WTC11 (cell line): Measurements from ENCODE around the gene GNS. TPM values are rescaled to one million over a fixed set of nuclear protein-coding genes. Genes with fewer than 3 reads are reported as not detected.

ENCODE experiments used
- ATAC-seq: fragments of 200-7000 bp; cut with Tn5 transposase; 2 replicates; pipeline ENCODE4 v1.10.0; 2021; ENCODE audit warnings: mild to moderate bottlenecking, moderate library complexity
- CTCF ChIA-PET: fragments of 300-600 bp; sonication (Branson Sonifier 250); formaldehyde crosslinking; loops from one replicate; lab custom pipeline; 2021; ENCODE audit warnings: antibody characterized with exemption; lab: Charles Lee
- POLR2A ChIA-PET: fragments of 350-600 bp; sonication (Branson Sonifier 250); formaldehyde crosslinking; loops from one replicate; lab custom pipeline; 2021; ENCODE audit warnings: antibody characterized with exemption; lab: Charles Lee
- DNase-seq: peaks from one replicate; pipeline ENCODE4 v3.0.0; 2021; ENCODE audit warnings: low spot score
- H3K27ac Mint-ChIP-seq: 2 replicates; pipeline ENCODE4 v1.8.0; 2021; ENCODE audit warnings: mixed read lengths
- H3K27me3 Mint-ChIP-seq: 2 replicates; pipeline ENCODE4 v1.8.0; 2021; ENCODE audit warnings: low read depth, mild to moderate bottlenecking, moderate library complexity, mixed read lengths
- H3K36me3 Mint-ChIP-seq: 2 replicates; pipeline ENCODE4 v1.8.0; 2021; ENCODE audit warnings: mixed read lengths
- H3K4me1 Mint-ChIP-seq: 2 replicates; pipeline ENCODE4 v1.8.0; 2022; ENCODE audit warnings: mixed read lengths
- H3K4me3 Mint-ChIP-seq: 2 replicates; pipeline ENCODE4 v1.8.0; 2021; ENCODE audit warnings: mild to moderate bottlenecking, moderate library complexity, mixed read lengths
- H3K9me3 Mint-ChIP-seq: 2 replicates; pipeline ENCODE4 v1.8.0; 2021; ENCODE audit warnings: mixed read lengths
- EMX1 ChIP-seq: fragments of 250-450 bp; sonication (Bioruptor Pico); IDR thresholded peaks from 2 replicates; pipeline ENCODE4 v1.8.0; 2021; ENCODE audit warnings: mild to moderate bottlenecking
- ETV6 ChIP-seq: sonication (generic); formaldehyde crosslinking; IDR thresholded peaks from 2 replicates; pipeline ENCODE4 v1.8.1; 2022; ENCODE audit warnings: mild to moderate bottlenecking, missing genetic modification reagents
- GABPB1 ChIP-seq: sonication (generic); formaldehyde crosslinking; IDR thresholded peaks from 2 replicates; pipeline ENCODE4 v1.8.1; 2023; ENCODE audit warnings: mild to moderate bottlenecking, missing genetic modification reagents
- GRHL2 ChIP-seq: fragments of 250-450 bp; sonication (Bioruptor Pico); IDR thresholded peaks from 2 replicates; pipeline ENCODE4 v1.8.0; 2022; ENCODE audit warnings: mild to moderate bottlenecking, moderate library complexity; ENCODE audit not compliant: insufficient replicate concordance, severe bottlenecking
- IRF2 ChIP-seq: sonication (generic); formaldehyde crosslinking; IDR thresholded peaks from 2 replicates; pipeline ENCODE4 v1.8.0; 2022; ENCODE audit warnings: low read depth, missing genetic modification reagents, borderline replicate concordance
- MXD4 ChIP-seq: fragments of 250-450 bp; sonication (Bioruptor Pico); IDR thresholded peaks from 2 replicates; pipeline ENCODE4 v1.8.0; 2021; ENCODE audit warnings: mild to moderate bottlenecking, moderate library complexity, borderline replicate concordance
- OVOL2 ChIP-seq: fragments of 250-450 bp; sonication (Bioruptor Pico); IDR thresholded peaks from 2 replicates; pipeline ENCODE4 v1.9.0; 2021; ENCODE audit warnings: mild to moderate bottlenecking, borderline replicate concordance
- SMAD4 ChIP-seq: sonication (generic); formaldehyde crosslinking; IDR thresholded peaks from 2 replicates; pipeline ENCODE4 v1.8.0; 2022; ENCODE audit warnings: mild to moderate bottlenecking, missing genetic modification reagents
- TEAD1 ChIP-seq: sonication (generic); formaldehyde crosslinking; IDR thresholded peaks from 2 replicates; pipeline ENCODE4 v1.8.0; 2022; ENCODE audit warnings: mild to moderate bottlenecking, missing genetic modification reagents
- ZNF232 ChIP-seq: sonication (generic); formaldehyde crosslinking; IDR thresholded peaks from 2 replicates; pipeline ENCODE4 v1.8.0; 2022; ENCODE audit warnings: mild to moderate bottlenecking, missing genetic modification reagents
- ZNF263 ChIP-seq: sonication (generic); formaldehyde crosslinking; IDR thresholded peaks from 2 replicates; pipeline ENCODE4 v1.8.1; 2022; ENCODE audit warnings: low read depth, mild to moderate bottlenecking, moderate library complexity, missing genetic modification reagents
- ZNF396 ChIP-seq: fragments of 250-450 bp; sonication (Bioruptor Pico); IDR thresholded peaks from 2 replicates; pipeline ENCODE4 v1.8.0; 2021; ENCODE audit warnings: mild to moderate bottlenecking, moderate library complexity, borderline replicate concordance
- total RNA-seq: library from RNA; stranded (reverse); gene quantifications from 3 replicates; pipeline ENCODE4 v1.2.3, GENCODE V29; 2021
- TF ChIP-seq, protein P1 (sequence below): sonication (generic); formaldehyde crosslinking; IDR thresholded peaks from 2 replicates; pipeline ENCODE4 v1.8.1; 2022; ENCODE audit warnings: mild to moderate bottlenecking, missing genetic modification reagents, moderate library complexity, borderline replicate concordance
- TF ChIP-seq, protein P2 (sequence below): sonication (generic); formaldehyde crosslinking; IDR thresholded peaks from 2 replicates; pipeline ENCODE4 v1.8.0; 2022; ENCODE audit warnings: mild to moderate bottlenecking, missing genetic modification reagents
- TF ChIP-seq, protein P3 (sequence below): fragments of 250-450 bp; sonication (Bioruptor Pico); IDR thresholded peaks from 2 replicates; pipeline ENCODE4 v1.9.0; 2021; ENCODE audit warnings: mild to moderate bottlenecking
- TF ChIP-seq, protein P4 (sequence below): sonication (generic); formaldehyde crosslinking; IDR thresholded peaks from 2 replicates; pipeline ENCODE4 v1.8.1; 2022; ENCODE audit warnings: low read depth, missing genetic modification reagents, borderline replicate concordance
- TF ChIP-seq, protein P5 (sequence below): sonication (generic); formaldehyde crosslinking; IDR thresholded peaks from 2 replicates; pipeline ENCODE4 v1.8.0; 2022; ENCODE audit warnings: missing genetic modification reagents
- TF ChIP-seq, protein P6 (sequence below): sonication (generic); formaldehyde crosslinking; IDR thresholded peaks from 2 replicates; pipeline ENCODE4 v1.8.0; 2022; ENCODE audit warnings: mild to moderate bottlenecking, missing genetic modification reagents
- TF ChIP-seq, protein P7 (sequence below): sonication (generic); formaldehyde crosslinking; IDR thresholded peaks from 2 replicates; pipeline ENCODE4 v1.8.1; 2023; ENCODE audit warnings: mild to moderate bottlenecking, missing genetic modification reagents, moderate library complexity

Gene GNS
- total RNA-seq, 1 experiment from 2014 or later: 24.7 TPM

DNA sequence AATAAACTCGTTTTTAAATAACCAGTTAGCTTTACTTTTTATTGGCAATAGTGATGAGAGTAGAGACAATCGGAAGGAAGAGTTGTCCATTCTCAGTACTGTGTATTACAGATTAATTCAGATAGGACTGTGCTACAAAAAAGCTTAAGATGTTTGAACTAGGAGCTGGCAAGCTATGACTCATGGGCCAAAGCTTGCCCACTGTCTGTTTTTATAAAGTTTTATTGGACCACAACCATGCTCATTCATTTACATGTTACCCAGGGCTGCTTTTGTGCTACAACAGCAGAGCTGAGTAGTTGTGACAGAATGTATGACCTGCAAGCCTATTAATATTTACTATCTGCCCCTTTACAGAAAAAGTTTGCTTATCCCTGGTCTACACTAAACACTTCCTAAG is 19.4 kb downstream of the GNS start:
- Mint-ChIP-seq H3K27ac (no peak overlapping the region), H3K4me3 (no peak overlapping the region), H3K36me3 (peaks cover 74% of the 10 kb centered on the region), H3K27me3 (no peaks in the 10 kb centered on the region), H3K4me1 (no peaks in the 10 kb centered on the region), H3K9me3 (no peaks in the 10 kb centered on the region)
- DNase-seq (no peak), ATAC-seq (no peak)
- POLR2A ChIA-PET: no interaction called here
- CTCF ChIA-PET: no interaction called here
- TF ChIP-seq, protein P1, sequence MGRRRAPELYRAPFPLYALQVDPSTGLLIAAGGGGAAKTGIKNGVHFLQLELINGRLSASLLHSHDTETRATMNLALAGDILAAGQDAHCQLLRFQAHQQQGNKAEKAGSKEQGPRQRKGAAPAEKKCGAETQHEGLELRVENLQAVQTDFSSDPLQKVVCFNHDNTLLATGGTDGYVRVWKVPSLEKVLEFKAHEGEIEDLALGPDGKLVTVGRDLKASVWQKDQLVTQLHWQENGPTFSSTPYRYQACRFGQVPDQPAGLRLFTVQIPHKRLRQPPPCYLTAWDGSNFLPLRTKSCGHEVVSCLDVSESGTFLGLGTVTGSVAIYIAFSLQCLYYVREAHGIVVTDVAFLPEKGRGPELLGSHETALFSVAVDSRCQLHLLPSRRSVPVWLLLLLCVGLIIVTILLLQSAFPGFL: no peak
- TF ChIP-seq ZNF396 (CRISPR knock-in tag): no peak
- TF ChIP-seq ZNF263 (CRISPR knock-in tag): no peak
- TF ChIP-seq MXD4 (CRISPR knock-in tag): no peak
- TF ChIP-seq SMAD4: no peak
- TF ChIP-seq IRF2: no peak
- TF ChIP-seq ETV6 (CRISPR knock-in tag): no peak
- TF ChIP-seq, protein P2, sequence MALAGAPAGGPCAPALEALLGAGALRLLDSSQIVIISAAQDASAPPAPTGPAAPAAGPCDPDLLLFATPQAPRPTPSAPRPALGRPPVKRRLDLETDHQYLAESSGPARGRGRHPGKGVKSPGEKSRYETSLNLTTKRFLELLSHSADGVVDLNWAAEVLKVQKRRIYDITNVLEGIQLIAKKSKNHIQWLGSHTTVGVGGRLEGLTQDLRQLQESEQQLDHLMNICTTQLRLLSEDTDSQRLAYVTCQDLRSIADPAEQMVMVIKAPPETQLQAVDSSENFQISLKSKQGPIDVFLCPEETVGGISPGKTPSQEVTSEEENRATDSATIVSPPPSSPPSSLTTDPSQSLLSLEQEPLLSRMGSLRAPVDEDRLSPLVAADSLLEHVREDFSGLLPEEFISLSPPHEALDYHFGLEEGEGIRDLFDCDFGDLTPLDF: no peak
- no peak for TF ChIP-seq GRHL2 (CRISPR knock-in tag)
- TF ChIP-seq, protein P3, sequence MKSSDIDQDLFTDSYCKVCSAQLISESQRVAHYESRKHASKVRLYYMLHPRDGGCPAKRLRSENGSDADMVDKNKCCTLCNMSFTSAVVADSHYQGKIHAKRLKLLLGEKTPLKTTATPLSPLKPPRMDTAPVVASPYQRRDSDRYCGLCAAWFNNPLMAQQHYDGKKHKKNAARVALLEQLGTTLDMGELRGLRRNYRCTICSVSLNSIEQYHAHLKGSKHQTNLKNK: no peak
- TF ChIP-seq TEAD1: no peak
- TF ChIP-seq ZNF232 (CRISPR knock-in tag): no peak
- TF ChIP-seq, protein P4, sequence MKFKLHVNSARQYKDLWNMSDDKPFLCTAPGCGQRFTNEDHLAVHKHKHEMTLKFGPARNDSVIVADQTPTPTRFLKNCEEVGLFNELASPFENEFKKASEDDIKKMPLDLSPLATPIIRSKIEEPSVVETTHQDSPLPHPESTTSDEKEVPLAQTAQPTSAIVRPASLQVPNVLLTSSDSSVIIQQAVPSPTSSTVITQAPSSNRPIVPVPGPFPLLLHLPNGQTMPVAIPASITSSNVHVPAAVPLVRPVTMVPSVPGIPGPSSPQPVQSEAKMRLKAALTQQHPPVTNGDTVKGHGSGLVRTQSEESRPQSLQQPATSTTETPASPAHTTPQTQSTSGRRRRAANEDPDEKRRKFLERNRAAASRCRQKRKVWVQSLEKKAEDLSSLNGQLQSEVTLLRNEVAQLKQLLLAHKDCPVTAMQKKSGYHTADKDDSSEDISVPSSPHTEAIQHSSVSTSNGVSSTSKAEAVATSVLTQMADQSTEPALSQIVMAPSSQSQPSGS (CRISPR knock-in tag): no peak
- no peak for TF ChIP-seq EMX1 (CRISPR knock-in tag)
- TF ChIP-seq, protein P5, sequence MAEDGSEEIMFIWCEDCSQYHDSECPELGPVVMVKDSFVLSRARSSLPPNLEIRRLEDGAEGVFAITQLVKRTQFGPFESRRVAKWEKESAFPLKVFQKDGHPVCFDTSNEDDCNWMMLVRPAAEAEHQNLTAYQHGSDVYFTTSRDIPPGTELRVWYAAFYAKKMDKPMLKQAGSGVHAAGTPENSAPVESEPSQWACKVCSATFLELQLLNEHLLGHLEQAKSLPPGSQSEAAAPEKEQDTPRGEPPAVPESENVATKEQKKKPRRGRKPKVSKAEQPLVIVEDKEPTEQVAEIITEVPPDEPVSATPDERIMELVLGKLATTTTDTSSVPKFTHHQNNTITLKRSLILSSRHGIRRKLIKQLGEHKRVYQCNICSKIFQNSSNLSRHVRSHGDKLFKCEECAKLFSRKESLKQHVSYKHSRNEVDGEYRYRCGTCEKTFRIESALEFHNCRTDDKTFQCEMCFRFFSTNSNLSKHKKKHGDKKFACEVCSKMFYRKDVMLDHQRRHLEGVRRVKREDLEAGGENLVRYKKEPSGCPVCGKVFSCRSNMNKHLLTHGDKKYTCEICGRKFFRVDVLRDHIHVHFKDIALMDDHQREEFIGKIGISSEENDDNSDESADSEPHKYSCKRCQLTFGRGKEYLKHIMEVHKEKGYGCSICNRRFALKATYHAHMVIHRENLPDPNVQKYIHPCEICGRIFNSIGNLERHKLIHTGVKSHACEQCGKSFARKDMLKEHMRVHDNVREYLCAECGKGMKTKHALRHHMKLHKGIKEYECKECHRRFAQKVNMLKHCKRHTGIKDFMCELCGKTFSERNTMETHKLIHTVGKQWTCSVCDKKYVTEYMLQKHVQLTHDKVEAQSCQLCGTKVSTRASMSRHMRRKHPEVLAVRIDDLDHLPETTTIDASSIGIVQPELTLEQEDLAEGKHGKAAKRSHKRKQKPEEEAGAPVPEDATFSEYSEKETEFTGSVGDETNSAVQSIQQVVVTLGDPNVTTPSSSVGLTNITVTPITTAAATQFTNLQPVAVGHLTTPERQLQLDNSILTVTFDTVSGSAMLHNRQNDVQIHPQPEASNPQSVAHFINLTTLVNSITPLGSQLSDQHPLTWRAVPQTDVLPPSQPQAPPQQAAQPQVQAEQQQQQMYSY: no peak
- TF ChIP-seq, protein P6, sequence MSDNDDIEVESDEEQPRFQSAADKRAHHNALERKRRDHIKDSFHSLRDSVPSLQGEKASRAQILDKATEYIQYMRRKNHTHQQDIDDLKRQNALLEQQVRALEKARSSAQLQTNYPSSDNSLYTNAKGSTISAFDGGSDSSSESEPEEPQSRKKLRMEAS (CRISPR knock-in tag): no peak
- no peak for TF ChIP-seq OVOL2 (CRISPR knock-in tag)

DNA sequence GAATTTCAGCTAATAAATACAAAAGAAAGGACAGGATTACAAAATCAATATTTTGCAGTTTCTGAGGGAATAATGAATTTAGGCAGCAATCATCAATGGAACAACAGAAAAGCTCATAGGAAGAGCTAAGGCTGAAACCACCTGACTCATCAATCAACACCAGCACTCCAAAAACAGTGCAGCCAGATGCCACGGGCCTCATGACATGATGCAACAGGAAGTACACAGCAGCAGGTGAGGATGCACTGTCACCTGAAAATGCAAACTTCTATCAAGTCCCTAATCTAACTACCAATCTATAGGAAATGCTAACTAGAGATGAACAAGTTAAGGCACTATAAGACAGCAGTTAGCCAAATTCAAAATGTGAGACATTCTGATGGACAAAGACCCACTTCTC is 21.7 kb downstream of the GNS start:
- H3K27ac Mint-ChIP-seq: no peak overlapping the region
- ChIA-PET POLR2A (no interaction called here), CTCF (no interaction called here)
- H3K9me3 Mint-ChIP-seq: no peaks in the 10 kb centered on the region
- no peaks in the 10 kb centered on the region for H3K27me3 Mint-ChIP-seq
- peak; percentile 60 for TF ChIP-seq GABPB1 (CRISPR knock-in tag)
- TF ChIP-seq, protein P7, sequence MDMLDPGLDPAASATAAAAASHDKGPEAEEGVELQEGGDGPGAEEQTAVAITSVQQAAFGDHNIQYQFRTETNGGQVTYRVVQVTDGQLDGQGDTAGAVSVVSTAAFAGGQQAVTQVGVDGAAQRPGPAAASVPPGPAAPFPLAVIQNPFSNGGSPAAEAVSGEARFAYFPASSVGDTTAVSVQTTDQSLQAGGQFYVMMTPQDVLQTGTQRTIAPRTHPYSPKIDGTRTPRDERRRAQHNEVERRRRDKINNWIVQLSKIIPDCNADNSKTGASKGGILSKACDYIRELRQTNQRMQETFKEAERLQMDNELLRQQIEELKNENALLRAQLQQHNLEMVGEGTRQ (CRISPR knock-in tag): no peak
- DNase-seq (no peak), ATAC-seq (no peak)
- H3K36me3 Mint-ChIP-seq: peaks cover 58% of the 10 kb centered on the region
- no peaks in the 10 kb centered on the region for H3K4me1 Mint-ChIP-seq
- no peak overlapping the region for H3K4me3 Mint-ChIP-seq
